Cardiac septum (tissue), 1 donor: Measurements from ENCODE around the gene CEP85L. TPM values are rescaled to one million over a fixed set of nuclear protein-coding genes. Genes with fewer than 3 reads are reported as not detected.

ENCODE experiments used
- DNase-seq: peaks from one replicate; pipeline ENCODE4 v3.0.0-alpha.2; 2020; ENCODE audit warnings: low spot score
- intact Hi-C: fragments of 100-400 bp; cut with DNase I; formaldehyde crosslinking; loops from one replicate; pipeline ENCODE4 v1.14.0; 2022
- total RNA-seq: library from RNA; stranded (reverse); fragmentation: NEBNext Ultra II Directional; extraction: Animal tissue kit (Norgen Biotek cat#: 25700); gene quantifications from one replicate; pipeline ENCODE4 v1.2.1, GENCODE V29; 2021
- donor health status: DM: no; HTN: no; CAD: no.

The CEP85L gene
- total RNA-seq, 1 donor from 2014 or later = 6.6 TPM

GRCh38 chr6:118632359-118632758 lies 19.0 kb downstream of the CEP85L start:
- intact Hi-C loops = no loop called here
- no peak for DNase-seq

- no peak for DNase-seq
- intact Hi-C loops = no loop called here
Measured at GRCh38 chr6:118630923-118631322, 20.5 kb downstream of the CEP85L start.

- intact Hi-C loops = no loop called here
- DNase-seq = no peak
Measured at GRCh38 chr6:118630067-118630466, 21.3 kb downstream of the CEP85L start.

- no peak for DNase-seq
- intact Hi-C loops = no loop called here
Measured at GRCh38 chr6:118627724-118628123, 23.7 kb downstream of the CEP85L start.

- no peak for DNase-seq
- intact Hi-C loops = no loop called here
Measured at GRCh38 chr6:118625833-118626232, 25.6 kb downstream of the CEP85L start.

GRCh38 chr6:118621799-118622470 lies 29.5 kb downstream of the CEP85L start:
- DNase-seq = no peak
- intact Hi-C loops = no loop called here

- intact Hi-C loops = no loop called here
Measured at GRCh38 chr6:118620202-118620601, 31.2 kb downstream of the CEP85L start.

GRCh38 chr6:118618676-118619377 lies 32.6 kb downstream of the CEP85L start:
- intact Hi-C loops = loop anchor here (2.0 to 5.0 kb wide), 2 partner anchors 52 to 334 kb away; no protein-coding TSS in a partner anchor
- peak; percentile 82 for DNase-seq

More at GRCh38 chr6:118620202-118620601, 31.2 kb downstream of the CEP85L start:
- DNase-seq = no peak

- no peak for DNase-seq
- intact Hi-C loops = loop anchor here (5.0 kb wide), 1 partner anchor 50 kb away; no protein-coding TSS in a partner anchor
Measured at GRCh38 chr6:118617417-118617816, 34.0 kb downstream of the CEP85L start.

- DNase-seq = no peak
- intact Hi-C loops = no loop called here
Measured at GRCh38 chr6:118611334-118611733, 40.1 kb downstream of the CEP85L start.

- intact Hi-C loops = no loop called here
- no peak for DNase-seq
Measured at GRCh38 chr6:118606858-118607257, 44.5 kb downstream of the CEP85L start.

GRCh38 chr6:118606268-118606667 lies 45.1 kb downstream of the CEP85L start:
- no peak for DNase-seq

GRCh38 chr6:118603372-118603771 lies 48.0 kb downstream of the CEP85L start:
- intact Hi-C loops = no loop called here
- DNase-seq = no peak

More at GRCh38 chr6:118606268-118606667, 45.1 kb downstream of the CEP85L start:
- intact Hi-C loops = no loop called here

- intact Hi-C loops = no loop called here
- no peak for DNase-seq
Measured at GRCh38 chr6:118602300-118602699, 49.1 kb downstream of the CEP85L start.

GRCh38 chr6:118598324-118598723 lies 53.1 kb downstream of the CEP85L start:
- no peak for DNase-seq
- intact Hi-C loops = no loop called here

GRCh38 chr6:118597636-118598035 lies 53.8 kb downstream of the CEP85L start:
- DNase-seq = no peak
- intact Hi-C loops = no loop called here

- DNase-seq = no peak
- intact Hi-C loops = no loop called here
Measured at GRCh38 chr6:118596774-118597320, 54.5 kb downstream of the CEP85L start.

GRCh38 chr6:118594877-118595276 lies 56.5 kb downstream of the CEP85L start:
- no peak for DNase-seq
- intact Hi-C loops = no loop called here

- DNase-seq = no peak
- intact Hi-C loops = no loop called here
Measured at GRCh38 chr6:118591897-118592296, 59.5 kb downstream of the CEP85L start.

- DNase-seq = no peak
- intact Hi-C loops = loop anchor here (10.0 kb wide), 1 partner anchor 185 kb away; no protein-coding TSS in a partner anchor
Measured at GRCh38 chr6:118589649-118590365, 61.6 kb downstream of the CEP85L start.
